GM10847 (cell line): Measurements from ENCODE around the gene DBNL.

ENCODE experiments used
- POLR2A ChIP-seq: IDR thresholded peaks from 2 replicates; pipeline ENCODE4 v1.6.1; 2011; ENCODE audit not compliant: insufficient read length; ENCODE audit errors: extremely low read depth

DBNL gene

DNA sequence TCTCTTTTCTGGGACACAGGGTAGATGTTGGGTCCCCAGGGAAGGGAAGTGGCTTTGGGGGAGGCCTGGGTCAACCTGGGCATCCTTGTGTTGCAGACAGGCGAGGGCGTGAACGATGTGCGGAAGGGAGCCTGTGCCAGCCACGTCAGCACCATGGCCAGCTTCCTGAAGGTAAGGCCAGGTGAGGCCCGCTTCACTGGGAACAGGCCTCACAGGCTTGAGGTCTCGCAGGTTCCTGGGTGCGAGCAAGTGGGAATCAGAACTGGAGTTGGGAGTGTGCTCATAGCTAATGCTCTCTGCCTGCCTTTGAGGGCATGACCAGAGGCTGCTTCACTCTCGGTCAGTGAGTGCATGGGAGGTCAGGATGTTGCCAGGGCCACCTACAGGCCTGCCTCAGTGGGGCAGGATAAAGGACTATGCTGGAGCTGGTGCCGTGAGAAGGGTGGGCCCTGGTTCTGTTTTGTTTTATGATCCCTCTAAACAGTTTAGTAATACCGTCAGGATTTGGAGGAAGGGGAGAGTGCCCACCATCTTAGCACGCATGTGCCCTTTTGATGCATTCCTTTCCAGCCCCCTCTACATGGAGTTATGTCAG is 8.4 kb downstream of the DBNL start:
- no peak for TF ChIP-seq POLR2A

DNA sequence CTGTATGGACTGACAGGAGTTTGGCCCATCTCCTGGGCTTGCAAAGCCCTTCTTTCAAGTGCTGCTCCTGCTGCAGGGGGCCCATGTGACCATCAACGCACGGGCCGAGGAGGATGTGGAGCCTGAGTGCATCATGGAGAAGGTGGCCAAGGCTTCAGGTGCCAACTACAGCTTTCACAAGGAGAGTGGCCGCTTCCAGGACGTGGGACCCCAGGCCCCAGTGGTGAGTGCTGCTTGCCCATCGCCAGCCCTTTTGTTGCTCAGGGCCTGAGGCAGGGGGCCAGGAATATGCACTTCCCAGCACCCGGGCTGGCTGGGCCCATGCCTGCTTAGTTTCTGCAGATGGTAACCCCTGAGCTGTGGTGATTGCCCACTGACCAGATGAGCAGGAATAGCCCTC is 12.2 kb downstream of the DBNL start:
- no peak for TF ChIP-seq POLR2A

DNA sequence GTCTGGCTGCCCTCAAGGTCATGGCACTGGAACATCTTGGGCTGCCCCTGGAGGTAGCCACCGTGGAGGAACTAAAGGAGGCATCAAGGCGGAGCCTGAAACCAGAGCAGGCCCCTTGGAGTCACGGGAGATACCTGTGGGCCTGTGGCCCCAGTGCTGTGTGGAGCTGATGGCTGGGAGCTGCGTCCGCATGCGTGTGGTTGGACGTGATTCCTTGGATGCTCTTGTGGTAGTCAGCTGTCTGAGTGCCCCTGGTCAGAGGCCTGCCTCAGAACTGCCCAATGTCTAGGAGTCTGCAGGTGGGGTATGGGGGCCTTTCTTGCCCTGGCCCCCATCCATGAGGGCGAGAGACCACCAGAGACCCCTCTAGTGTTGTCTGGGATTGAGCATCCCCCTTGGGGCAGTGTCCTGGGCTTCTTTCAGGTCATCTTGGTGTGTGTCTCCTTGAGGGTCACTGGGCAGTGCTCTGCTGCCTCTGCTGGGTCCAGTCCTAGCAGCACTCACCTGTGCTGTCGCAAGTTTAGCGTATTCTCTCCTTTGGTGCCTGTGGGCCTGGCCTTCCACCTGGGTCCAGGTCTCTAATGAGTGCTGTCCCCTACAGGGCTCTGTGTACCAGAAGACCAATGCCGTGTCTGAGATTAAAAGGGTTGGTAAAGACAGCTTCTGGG is 12.8 kb downstream of the DBNL start:
- TF ChIP-seq POLR2A = no peak

DNA sequence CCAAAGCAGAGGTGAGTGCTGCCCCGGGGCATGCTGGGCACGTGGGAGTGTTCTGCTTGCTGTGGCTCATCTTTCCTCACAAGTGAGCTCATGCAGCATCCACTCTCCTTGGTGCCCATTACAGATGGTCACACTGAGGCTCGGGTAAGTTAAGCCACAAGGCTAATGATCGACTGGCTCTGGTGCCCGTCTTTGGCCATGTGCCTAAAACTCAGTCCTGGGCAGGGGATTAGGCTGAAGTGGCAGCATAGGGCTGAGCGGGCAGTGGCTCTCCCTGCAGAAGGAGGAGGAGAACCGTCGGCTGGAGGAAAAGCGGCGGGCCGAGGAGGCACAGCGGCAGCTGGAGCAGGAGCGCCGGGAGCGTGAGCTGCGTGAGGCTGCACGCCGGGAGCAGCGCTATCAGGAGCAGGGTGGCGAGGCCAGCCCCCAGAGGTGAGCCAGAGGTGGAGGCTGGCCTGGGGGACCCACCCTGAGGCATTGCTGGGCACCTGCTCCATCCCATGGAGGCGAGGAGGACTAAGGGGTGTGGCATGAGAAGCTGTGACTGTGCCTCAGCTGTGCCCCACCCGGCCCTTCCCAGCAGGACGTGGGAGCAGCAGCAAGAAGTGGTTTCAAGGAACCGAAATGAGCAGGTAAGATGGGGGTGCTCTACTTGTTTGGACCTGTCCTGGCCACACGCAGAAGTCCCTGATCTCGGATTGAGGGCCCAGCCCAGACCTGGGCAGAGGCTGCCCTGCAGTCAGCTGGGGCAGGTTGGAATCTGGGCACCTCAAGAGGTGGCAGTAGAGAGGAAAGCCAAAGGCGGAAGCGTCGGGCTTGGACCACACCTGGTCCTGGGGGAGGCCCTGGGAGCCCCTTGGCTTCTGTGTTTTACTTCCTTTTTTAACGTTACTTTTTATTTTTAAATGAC is 13.6 kb downstream of the DBNL start:
- no peak for TF ChIP-seq POLR2A

DNA sequence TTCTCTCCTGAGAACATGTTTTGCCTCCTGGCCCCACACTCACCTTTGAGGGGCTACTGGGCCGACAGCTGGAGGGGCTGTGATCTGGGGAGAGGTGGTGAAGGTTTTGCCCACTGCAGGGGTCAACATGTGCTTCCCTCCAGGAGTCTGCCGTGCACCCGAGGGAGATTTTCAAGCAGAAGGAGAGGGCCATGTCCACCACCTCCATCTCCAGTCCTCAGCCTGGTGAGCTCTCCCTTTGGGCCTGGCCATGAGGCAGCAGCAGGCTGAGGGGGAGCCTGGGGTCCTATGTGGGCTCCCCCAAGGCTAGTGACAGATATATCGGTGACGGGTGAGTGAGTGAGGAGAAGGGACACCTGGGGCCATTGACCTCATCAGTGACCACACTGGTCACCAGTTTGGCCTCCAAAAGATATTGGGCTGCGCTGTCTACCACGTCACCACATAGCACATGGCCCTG is 14.3 kb downstream of the DBNL start:
- TF ChIP-seq POLR2A = no peak

DNA sequence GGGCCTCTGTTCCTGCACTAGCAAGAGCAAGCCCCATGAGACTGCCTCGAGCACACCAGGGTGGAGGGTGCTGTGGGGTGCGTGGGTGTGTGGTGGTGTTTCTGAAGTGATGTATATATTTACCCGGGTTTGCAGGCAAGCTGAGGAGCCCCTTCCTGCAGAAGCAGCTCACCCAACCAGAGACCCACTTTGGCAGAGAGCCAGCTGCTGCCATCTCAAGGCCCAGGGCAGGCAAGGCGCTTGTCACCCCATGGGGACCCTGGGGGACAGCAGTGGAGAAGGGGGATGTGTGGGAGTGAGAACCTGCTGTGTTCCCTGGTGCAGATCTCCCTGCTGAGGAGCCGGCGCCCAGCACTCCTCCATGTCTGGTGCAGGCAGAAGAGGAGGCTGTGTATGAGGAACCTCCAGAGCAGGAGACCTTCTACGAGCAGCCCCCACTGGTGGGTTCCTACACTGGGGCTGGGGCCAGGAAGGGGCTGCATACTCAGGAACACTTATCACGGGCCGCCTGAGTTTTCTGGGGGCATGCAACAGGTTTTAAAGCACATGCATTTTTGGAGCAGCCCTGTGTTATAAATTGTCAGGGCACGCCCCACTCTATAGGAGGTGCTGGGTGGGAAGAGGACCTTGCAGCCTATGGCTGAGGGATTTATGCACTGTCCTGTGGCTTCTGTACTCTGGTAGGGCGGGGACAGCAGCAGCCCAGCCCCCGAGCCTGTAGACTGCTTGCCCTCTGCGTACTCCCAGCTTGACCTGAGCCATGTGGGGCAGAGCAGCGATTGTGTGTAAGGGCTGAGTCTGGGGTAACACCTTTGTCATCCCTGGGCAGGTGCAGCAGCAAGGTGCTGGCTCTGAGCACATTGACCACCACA is 15.0 kb downstream of the DBNL start:
- no peak for TF ChIP-seq POLR2A

DNA sequence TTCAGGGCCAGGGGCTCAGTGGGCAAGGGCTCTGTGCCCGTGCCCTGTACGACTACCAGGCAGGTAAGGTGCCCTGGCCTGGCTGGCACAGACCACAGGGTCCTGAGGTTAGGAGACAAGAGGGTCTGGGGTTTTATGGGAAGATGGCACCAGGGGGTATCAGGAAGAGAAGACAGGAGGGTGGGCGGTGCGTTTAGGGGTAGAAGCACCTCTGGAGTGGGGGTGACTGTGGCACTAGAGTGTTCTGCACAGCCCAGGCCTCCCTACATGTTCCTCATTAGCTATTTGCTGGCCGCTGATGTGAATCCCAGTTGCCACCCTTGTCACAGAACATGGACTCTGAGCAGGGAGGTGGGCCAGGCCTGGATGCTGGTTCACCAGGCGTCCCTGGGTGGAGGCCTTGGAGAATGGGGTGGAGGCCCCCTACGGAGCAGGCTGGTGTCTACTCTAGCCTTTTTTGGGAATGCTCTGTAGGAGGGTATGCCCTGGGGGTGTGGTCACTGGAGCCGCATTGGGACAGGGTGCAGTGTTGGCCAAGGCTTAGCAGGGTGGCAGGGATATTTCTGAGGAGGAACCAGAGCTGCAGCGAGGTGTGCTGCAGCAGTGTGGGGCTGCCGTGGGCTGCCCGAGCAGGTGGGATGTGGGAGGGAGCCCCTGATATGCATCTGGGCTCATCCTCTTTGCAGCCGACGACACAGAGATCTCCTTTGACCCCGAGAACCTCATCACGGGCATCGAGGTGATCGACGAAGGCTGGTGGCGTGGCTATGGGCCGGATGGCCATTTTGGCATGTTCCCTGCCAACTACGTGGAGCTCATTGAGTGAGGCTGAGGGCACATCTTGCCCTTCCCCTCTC is 15.8 kb downstream of the DBNL start:
- TF ChIP-seq POLR2A = no peak

DNA sequence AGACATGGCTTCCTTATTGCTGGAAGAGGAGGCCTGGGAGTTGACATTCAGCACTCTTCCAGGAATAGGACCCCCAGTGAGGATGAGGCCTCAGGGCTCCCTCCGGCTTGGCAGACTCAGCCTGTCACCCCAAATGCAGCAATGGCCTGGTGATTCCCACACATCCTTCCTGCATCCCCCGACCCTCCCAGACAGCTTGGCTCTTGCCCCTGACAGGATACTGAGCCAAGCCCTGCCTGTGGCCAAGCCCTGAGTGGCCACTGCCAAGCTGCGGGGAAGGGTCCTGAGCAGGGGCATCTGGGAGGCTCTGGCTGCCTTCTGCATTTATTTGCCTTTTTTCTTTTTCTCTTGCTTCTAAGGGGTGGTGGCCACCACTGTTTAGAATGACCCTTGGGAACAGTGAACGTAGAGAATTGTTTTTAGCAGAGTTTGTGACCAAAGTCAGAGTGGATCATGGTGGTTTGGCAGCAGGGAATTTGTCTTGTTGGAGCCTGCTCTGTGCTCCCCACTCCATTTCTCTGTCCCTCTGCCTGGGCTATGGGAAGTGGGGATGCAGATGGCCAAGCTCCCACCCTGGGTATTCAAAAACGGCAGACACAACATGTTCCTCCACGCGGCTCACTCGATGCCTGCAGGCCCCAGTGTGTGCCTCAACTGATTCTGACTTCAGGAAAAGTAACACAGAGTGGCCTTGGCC is 16.6 kb downstream of the DBNL start:
- TF ChIP-seq POLR2A = no peak

DNA sequence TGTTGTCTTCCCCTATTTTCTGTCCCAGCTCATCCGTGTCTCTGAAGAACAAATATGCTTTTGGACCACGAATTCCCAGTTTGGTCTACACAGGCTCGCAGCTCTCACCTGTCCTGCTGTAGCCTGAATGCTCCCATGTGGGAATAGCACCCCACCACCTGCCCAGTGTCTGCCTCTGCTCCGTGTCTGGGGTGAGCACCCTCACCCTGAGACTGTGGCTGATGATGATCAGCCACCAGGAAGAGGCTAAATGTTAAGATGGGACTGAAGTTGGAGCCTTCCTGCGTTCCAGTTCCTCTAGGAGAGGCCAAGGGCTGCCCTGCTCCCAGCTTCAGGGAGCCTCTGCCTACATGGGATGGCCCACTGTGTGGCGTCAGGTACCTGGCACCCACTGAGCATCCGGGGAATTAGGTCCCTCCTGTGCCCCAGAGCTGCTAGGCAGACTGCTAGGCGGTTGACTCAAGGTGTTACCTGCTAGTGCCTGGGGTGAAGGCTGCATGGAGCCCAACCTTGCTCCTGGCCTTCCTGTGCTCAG is 17.2 kb downstream of the DBNL start:
- TF ChIP-seq POLR2A = no peak

DNA sequence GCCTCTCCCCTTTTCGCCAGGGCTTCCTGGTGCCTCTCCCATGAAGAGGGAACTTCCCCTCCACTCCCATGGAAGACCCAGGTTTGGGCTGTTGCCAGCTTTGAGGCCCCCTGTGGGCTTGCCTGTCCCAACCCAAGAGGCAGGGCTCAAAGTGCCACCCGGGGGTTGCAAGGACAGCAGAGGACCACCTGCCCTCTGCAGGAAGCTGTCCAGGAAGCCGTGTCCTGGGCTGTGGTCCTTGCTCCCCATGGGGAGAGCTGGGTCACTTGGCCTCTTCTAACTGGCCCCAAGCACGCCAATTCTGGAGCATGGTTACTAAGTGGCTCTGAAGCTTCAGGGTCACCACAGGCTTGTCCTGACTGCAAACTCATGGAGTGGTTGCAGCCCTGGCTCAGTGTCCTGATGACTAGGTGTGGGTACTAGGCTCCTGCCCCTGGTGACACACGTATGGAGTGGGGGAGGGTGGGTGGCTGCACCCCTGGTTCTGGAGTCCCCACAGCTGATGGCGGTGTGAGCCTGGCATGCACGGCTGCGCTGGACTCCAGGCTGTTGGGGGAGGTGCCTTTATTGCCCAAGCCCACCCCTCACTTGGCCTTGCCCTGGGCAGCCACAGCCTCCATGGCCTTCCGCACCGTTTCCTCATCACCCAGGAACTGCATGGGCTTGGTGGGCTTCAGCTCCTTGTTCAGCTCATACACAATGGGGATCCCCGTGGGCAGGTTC is 17.8 kb downstream of the DBNL start:
- no peak for TF ChIP-seq POLR2A

DNA sequence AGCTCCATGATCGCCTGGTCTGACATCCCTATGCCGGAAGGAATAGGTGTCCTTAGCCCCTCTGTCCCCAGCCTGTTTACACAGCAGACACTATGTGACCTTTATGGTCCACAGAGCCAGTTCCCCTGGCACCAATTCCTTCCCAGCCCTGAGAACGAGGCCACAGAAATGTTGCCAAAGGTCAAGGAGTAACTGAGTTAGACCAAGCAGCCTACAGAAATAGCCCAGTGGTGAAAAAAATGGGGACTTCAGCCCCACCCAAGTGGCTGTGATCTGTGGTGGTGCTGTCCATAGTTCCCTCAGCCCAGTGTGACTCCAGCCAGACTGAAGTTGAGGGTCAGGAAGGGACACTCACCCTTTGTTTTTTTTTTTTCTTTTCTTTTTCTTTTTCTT is 18.4 kb downstream of the DBNL start:
- TF ChIP-seq POLR2A = no peak

DNA sequence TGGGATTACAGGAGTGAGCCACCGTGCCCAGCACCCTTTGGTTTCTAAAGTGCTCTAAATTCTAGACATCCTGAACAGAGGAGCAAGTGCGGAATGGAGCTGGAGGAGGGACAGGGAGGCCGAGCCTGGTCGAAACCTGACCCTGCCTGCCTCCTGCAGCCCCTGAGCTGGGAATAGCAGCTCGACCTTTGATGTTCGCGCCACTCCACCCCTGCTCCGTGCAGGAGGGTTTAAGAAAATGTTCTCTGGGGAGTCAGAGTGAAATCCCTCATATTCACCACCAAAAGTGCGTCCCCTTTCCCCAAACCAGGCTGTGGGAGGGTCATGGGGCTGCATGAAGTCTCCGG is 19.0 kb downstream of the DBNL start:
- TF ChIP-seq POLR2A = no peak
